Activated naive CD4-positive, alpha-beta T cell treated with Interleukin-2 at 50 U/mL for 16 hours (primary cell): ENCODE measurements around the gene ENC1.

Source experiments
- DNase-seq: peaks from one replicate; pipeline ENCODE4 v3.0.0-alpha.2; 2020

The ENC1 gene

DNA sequence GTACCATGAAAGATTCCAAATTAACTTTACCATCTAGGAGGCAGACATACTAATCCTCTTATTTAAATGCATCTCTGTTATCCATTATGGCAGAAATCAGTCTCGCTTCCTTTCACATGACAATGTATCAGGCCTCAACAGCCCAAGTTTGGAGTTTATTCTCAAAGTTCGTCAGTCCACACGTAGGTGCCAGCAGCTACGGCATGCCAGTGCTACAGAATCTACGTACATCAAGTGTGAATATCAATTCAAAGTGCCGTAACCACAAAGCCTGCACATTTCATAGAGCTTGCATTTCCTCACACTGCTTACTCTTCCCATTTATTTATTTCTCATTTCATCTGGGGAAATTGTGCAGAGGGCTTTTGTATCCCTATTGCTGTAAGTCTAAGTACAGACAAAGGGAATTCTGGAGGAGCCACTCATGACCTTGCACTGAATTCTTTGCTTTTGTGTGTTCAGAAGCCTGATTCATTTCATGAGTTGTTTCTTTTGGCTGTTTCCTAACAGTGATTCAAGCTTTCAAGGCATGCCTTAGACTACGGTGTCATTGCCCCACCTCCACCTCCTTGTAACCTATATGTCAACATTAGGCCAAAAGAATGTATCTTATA is 10.0 kb downstream of the ENC1 start:
- DNase-seq: no peak

DNA sequence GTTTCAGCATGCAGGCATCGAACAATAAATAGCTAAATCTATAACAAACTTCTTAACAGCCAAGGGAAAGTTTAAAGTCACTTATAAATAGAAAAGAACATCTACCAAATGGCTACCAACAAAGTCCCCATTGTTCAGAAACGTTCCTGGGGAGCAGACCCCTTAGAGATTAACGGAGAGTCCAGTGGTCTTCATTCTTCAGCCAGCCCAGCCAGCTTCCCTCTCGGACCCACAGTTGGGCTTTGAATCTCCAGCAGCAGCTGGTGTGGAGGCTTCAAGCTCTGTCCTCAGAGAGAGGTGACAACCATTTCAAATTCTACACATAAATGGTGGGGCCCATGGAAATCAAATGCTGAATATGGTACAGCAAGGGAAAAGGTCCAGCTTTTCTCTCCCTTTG is 11.2 kb downstream of the ENC1 start:
- no peak for DNase-seq

GRCh38 chr5:74628359-74628758 is 12.2 kb downstream of the ENC1 start:
- no peak for DNase-seq

- DNase-seq: no peak
Measured at GRCh38 chr5:74627646-74628279, 12.8 kb downstream of the ENC1 start.

DNA sequence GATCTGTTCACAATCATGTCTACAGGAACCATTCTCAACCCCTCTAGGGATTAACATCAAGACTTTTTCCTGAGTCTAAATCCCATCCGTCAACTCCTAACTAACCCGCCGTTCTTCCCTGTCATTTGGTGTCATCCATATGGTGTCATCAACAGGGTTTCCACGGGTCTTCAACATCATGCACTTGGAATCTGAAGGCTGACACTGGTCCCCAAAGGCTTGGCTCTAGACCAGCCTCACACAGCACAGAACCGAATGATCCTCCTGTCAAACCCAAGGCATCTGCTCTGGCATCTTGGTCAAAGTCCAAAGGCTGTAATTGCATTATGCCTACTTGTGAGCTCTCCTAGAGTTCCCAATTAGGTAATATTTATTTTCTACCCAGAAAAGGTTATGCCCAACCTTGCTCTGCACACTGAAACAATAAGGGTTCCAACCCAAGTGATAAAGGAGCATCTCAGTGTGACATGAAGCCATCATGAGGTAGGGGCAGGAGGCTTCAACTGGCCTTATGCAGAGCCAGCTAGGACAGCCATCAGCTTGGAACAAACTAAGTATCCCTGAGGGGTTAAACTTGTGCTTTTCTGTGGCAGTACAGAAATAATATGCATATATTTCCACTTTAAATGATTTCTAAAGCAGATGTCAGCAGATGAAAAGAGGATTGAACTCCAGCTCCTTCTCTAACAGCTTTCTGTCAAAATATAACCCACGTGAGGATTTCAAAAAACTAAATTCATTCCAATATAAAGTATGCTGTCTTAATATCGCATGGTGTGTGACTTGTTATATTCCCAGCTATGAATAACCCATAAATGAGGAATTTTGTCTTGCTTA is 13.9 kb downstream of the ENC1 start:
- DNase-seq: no peak

GRCh38 chr5:74625742-74626241 is 14.7 kb downstream of the ENC1 start:
- DNase-seq: no peak

GRCh38 chr5:74624931-74625505 is 15.5 kb downstream of the ENC1 start:
- DNase-seq: no peak

DNA sequence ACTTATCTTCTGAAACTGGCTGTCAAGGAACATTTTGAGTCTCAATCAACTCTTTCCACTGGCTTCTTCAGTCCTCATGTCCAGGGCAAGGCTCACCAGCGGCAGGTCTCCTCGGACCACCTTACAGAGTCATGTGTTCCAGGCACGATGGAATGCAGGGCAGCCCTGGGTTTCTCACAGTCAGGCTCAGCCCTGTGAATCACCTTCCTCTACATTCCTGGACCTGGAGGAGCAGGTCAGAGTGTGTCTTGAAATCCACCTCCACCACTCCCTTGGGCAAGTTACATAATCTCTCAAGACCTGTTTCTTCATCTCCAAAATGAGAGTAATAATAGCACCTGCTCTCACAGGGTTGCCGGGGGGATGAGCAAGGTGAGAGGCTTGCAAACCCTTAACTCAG is 16.0 kb downstream of the ENC1 start:
- DNase-seq: no peak

GRCh38 chr5:74623748-74624408 is 16.6 kb downstream of the ENC1 start:
- DNase-seq: no peak

DNA sequence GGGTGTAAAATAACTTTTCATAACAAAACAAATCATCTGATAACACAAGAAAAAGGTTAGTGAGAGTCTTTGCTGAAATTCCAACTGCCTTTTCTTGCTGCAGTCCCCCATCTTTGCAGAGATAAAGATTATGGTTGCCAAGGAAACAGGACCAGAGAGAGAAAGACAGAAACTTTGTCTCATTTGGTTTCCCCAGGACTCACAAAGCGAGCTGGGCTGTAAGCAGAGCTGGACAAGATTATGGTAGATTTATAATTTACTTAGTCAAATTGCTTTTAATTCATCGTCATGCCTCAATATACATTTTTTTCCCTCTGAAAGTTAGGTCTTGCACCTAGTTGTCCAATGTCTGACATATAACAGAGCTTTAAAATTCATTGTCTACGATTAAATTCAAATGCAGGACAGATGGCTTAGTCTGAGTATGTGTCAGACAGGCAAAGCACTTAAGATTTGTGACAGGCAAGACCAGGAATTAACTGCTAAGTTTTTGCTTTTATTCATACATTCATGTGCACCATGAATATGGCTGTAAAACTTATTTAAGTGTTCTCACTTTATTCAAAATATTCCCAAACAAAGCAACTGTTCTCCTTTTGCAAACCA is 17.4 kb downstream of the ENC1 start:
- no peak for DNase-seq

DNA sequence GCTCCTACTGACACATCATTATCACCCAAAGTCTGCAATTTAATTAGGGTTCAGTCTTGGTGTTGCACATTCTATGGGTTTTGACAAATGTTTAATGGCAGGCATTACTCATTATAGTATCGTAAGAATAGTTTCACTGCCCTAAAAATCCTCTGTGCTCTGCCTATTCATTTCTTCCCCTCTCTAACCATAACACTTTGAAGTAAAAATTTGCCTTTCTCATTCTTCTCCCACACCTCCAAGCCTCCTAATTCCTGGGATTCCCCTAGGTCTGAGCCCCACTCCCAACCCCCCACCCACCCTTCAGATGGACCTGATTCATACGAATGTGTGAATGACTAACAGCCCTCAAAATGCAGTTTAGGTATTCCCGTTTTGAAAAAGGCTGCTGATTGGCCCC is 18.4 kb downstream of the ENC1 start:
- peak; percentile 21 for DNase-seq

- DNase-seq: no peak
Measured at GRCh38 chr5:74621492-74621891, 19.0 kb downstream of the ENC1 start.

- DNase-seq: no peak
Measured at GRCh38 chr5:74619308-74619707, 21.2 kb downstream of the ENC1 start.

DNA sequence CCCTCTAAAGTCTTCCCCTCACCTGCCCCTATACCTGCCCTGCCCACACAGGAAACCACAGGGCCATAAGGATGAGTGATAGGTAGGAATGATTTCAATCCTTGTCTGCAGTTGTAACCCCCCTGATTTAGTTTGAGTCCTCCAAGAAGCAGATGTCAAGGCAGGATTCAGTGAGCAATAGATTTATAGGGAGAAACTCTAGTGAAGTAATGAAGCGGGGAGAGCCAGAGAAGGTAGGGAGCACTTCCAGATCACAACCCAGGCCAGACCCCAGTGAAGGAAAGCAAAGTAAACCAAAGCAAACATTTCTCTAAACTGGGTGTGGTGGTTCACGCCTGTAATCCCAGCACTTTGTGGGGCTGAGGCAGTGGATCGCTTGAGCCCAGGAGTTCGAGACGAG is 22.4 kb downstream of the ENC1 start:
- no peak for DNase-seq

GRCh38 chr5:74617202-74617601 is 23.3 kb downstream of the ENC1 start:
- DNase-seq: no peak

DNA sequence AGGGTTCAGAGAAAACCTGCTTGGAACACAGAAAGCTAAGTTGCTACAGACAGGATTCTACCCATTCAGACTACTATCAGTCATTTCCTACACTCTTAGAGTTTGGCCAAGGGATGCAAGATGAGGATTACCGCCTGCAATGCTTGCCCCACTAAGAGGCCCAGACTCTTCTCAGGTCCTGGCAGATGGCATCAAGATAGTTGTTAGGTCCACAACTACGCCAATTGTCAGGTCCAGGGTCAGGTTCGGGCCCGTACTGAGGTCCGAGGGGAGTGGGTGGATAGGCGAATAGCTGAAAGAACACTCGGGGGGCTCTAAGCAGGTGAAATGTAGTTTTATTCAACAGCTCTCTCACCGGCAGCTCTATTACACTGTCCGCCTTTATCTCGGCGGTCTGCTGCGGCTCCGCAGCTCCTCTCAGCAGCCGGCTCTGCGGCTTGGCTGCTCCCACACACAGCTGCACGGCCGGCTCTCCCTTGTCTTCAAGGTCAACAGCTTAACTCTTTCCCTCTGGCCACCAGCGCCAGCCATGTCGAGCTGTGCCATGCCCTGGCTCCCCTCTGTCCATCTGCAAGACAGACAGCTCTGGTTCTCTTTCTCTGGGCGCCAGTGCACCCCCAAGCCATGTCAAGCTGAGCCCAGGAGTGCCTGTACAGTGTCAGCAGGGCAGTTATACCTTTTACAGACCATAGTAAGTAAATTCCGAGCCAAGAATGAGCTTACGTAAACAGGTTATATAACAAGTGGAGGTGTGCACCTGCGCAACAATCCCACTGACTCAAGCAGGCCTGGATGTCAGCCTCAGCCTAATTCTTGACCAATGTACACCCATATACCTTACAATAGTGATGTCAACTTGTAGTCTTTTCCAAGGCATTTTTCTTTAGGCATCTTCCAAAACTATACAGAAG is 24.0 kb downstream of the ENC1 start:
- no peak for DNase-seq

DNA sequence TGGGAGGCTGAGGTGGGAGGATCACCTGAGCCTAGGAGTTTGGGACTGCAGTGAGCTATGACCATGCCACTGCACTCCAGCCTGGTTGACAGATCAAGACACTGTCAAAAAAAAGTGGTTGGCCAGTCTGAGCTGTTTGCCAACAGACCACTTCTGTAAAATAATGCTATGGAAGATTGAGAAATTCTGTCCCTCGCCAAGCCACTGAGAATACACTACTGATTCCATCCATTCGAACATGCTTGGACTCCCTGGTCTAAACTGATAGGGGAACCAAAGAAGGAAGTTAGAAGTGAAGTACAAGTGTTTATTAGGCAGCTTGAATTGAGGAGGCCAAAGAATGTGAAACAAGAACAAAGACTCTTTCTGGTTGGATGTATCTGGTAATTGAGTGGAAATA is 27.2 kb downstream of the ENC1 start:
- DNase-seq: no peak

GRCh38 chr5:74612045-74612444 is 28.5 kb downstream of the ENC1 start:
- no peak for DNase-seq

- no peak for DNase-seq
Measured at GRCh38 chr5:74608736-74609601, 31.6 kb downstream of the ENC1 start.

- no peak for DNase-seq
Measured at GRCh38 chr5:74605759-74606158, 34.8 kb downstream of the ENC1 start.

DNA sequence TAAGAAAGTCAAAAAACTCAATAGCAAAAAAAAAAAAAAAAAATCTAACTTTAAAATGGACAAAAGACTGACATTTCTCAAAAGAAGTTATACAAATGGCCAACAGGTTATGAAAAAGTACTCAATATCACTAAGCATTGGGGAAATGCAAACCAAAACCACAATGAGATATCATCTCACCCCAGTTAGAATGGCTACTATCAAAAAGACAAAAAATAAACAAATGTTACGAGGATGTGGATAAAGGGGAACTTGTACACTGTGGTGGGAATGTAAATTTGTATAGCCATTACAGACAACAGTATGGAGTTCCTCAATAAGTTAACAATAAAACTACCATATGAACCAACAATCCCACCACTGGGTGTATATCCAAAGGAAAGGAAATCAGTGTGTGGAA is 37.2 kb downstream of the ENC1 start:
- DNase-seq: no peak
